Esophagus squamous epithelium (tissue), 4 donors: ENCODE results near the gene CACHD1.

Source experiments
- CTCF ChIP-seq, 6 experiments: fragments of 450-650 bp in 4 of 6; fragments of 200-600 bp in 2 of 6; sonication (generic) in 2 of 6; IDR thresholded peaks; one replicate each; pipeline ENCODE4 v1.5.1; 2016 to 2019; ENCODE audit warnings: antibody characterized with exemption in 6 of 6, mild to moderate bottlenecking in 4 of 6, moderate library complexity in 4 of 6
- POLR2A ChIP-seq, 4 donors: fragments of 450-650 bp; IDR thresholded peaks; one replicate each; pipeline ENCODE4 v1.6.1; 2017; ENCODE audit warnings: antibody characterized with exemption in 4 of 4, mild to moderate bottlenecking in 4 of 4, moderate library complexity in 3 of 4

GRCh38 chr1:64601207-64601606 is 131.3 kb downstream of the CACHD1 start:
- TF ChIP-seq CTCF (IDR thresholded peaks at IDR 0.05) (no peak), POLR2A (IDR thresholded peaks at IDR 0.05) (no peak)
